ENCODE results near the gene UBE2V1.

DNA sequence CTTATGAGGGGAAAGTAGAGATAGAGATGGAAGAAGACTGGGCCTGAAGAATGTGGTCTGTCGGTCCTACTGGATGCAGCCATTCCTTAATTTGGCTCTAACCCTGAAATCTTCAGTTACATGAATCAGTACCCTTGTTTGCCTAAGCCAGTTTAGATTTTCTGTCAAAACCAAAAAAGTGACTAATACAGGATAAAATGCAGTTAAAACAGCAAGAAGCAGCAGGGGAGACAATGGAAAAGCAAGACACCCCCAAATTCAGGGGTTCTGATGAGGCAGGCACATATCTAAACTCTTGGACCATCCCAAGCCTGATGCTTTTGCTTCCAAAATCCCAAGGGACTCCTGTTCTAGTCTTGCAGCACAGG, 17.4 kb upstream of the UBE2V1 start:
- TF ChIP-seq LARP7 (IDR thresholded peaks at IDR 0.05) (no peak), HDAC2 (IDR thresholded peaks at IDR 0.05) (no peak), DPF2 (IDR thresholded peaks at IDR 0.05) (no peak), ATF7 (IDR thresholded peaks at IDR 0.05; ENCODE audit: low read depth) (no peak), FOXK2 (IDR thresholded peaks at IDR 0.05) (no peak), MXI1 (IDR thresholded peaks at IDR 0.05; ENCODE audit: low read depth, low read length) (no peak)
- TF ChIP-seq, protein P1, sequence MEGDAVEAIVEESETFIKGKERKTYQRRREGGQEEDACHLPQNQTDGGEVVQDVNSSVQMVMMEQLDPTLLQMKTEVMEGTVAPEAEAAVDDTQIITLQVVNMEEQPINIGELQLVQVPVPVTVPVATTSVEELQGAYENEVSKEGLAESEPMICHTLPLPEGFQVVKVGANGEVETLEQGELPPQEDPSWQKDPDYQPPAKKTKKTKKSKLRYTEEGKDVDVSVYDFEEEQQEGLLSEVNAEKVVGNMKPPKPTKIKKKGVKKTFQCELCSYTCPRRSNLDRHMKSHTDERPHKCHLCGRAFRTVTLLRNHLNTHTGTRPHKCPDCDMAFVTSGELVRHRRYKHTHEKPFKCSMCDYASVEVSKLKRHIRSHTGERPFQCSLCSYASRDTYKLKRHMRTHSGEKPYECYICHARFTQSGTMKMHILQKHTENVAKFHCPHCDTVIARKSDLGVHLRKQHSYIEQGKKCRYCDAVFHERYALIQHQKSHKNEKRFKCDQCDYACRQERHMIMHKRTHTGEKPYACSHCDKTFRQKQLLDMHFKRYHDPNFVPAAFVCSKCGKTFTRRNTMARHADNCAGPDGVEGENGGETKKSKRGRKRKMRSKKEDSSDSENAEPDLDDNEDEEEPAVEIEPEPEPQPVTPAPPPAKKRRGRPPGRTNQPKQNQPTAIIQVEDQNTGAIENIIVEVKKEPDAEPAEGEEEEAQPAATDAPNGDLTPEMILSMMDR (IDR thresholded peaks at IDR 0.05 in 2 of 3, conservative IDR thresholded peaks at IDR 0.05 in 1 of 3; ENCODE audit: control insufficient read depth in 2 of 3, extremely low read depth in 1 of 3, insufficient read depth in 1 of 3, low read depth in 3 of 3, low read length in 3 of 3), result no peak

Data from GM12878 (cell line).